HCT116 (cell line): Measurements from ENCODE around the gene CRADD. TPM values are rescaled to one million over a fixed set of nuclear protein-coding genes. Genes with fewer than 3 reads are reported as not detected.

Source experiments
- ATAC-seq: fragments of 200-7000 bp; cut with Tn5 transposase; 2 replicates; pipeline ENCODE4 v1.9.1; 2020; ENCODE audit warnings: mild to moderate bottlenecking, moderate library complexity
- BruUV-seq: library from RNA; stranded (reverse); fragments of 400-500 nt; replicated peaks from 2 replicates; lab custom pipeline; 2021; lab: Mats Ljungman, UMichigan
- CTCF ChIA-PET: fragments of 300-600 bp; sonication (Branson Sonifier 250); formaldehyde crosslinking; loops from one replicate; lab custom pipeline; 2021; ENCODE audit warnings: antibody characterized with exemption; lab: Charles Lee
- POLR2A ChIA-PET: fragments of 300-600, 350-600 bp; sonication (Branson Sonifier 250); formaldehyde crosslinking; loops from one replicate; lab custom pipeline; 2021; ENCODE audit warnings: antibody characterized with exemption; lab: Charles Lee
- RAD21 ChIA-PET, 2 experiments: fragments of 300-600 bp; sonication (Branson Sonifier 250); formaldehyde crosslinking; loops; one replicate each; lab custom pipeline; 2023; ENCODE audit warnings: low total read pairs in 2 of 2; ENCODE audit not compliant: uncharacterized antibody in 2 of 2, unreplicated experiment in 2 of 2, low non-redundant PET in 1 of 2; lab: Charles Lee
- DNase-seq: peaks from one replicate; pipeline ENCODE4 v3.0.0-alpha.2; 2010; ENCODE audit warnings: low read depth, low spot score
- H2AFZ ChIP-seq: fragments of 200-600 bp; shearing (Covaris generic), sonication (generic); 2 replicates; pipeline ENCODE4 v1.6.1; 2017; ENCODE audit warnings: low read depth, mixed run types, mixed read lengths, antibody characterized with exemption, low read length; ENCODE audit not compliant: poor library complexity, severe bottlenecking
- H3K27ac ChIP-seq: 2 replicates; pipeline ENCODE4 v1.5.1; 2012; ENCODE audit warnings: low read depth, low read length
- H3K27me3 ChIP-seq: fragments of 200-600 bp; sonication (generic); 2 replicates; pipeline ENCODE4 v1.6.1; 2016; ENCODE audit warnings: mixed run types, low read length, mixed read lengths; ENCODE audit not compliant: insufficient read depth
- H3K36me3 ChIP-seq, 2 experiments: fragments of 200-500 bp in 1 of 2; fragments of 200-600 bp in 1 of 2; sonication (Bioruptor generic) in 1 of 2; sonication (generic) in 1 of 2; 2 replicates each; pipeline versions ENCODE4 v1.5.1 to v1.6.1; 2014 to 2016; ENCODE audit warnings: low read length in 2 of 2, inconsistent platforms in 1 of 2, mixed read lengths in 1 of 2, mixed run types in 1 of 2; ENCODE audit not compliant: insufficient read depth in 2 of 2, control insufficient read depth in 1 of 2
- H3K4me1 ChIP-seq, 2 experiments: fragments of 200-600 bp in 1 of 2; sonication (generic) in 1 of 2; 2 replicates each; pipeline versions ENCODE4 v1.5.1 to v1.6.1; 2012 to 2017; ENCODE audit warnings: low read length in 2 of 2, inconsistent platforms in 1 of 2, mild to moderate bottlenecking in 1 of 2, mixed read lengths in 1 of 2, mixed run types in 1 of 2, moderate library complexity in 1 of 2; ENCODE audit not compliant: insufficient read depth in 2 of 2, control insufficient read depth in 1 of 2
- H3K4me2 ChIP-seq: fragments of 200-600 bp; sonication (generic); 2 replicates; pipeline ENCODE4 v1.6.1; 2017; ENCODE audit warnings: mixed run types, low read length, mixed read lengths
- H3K4me3 ChIP-seq, 2 experiments: fragments of 200-600 bp in 1 of 2; sonication (generic) in 1 of 2; replicated peaks in 1 of 2; 2 replicates each; pipeline ENCODE4 v1.5.1; 2011 to 2016; ENCODE audit warnings: low read length in 2 of 2, control low read depth in 1 of 2, low read depth in 1 of 2, mild to moderate bottlenecking in 1 of 2, mixed read lengths in 1 of 2, mixed run types in 1 of 2
- H3K79me2 ChIP-seq: fragments of 200-600 bp; sonication (generic); 2 replicates; pipeline ENCODE4 v1.6.1; 2017; ENCODE audit warnings: mild to moderate bottlenecking, mixed run types, low read length, moderate library complexity, mixed read lengths; ENCODE audit not compliant: insufficient read depth
- H3K9ac ChIP-seq: fragments of 200-600 bp; sonication (generic); 2 replicates; pipeline ENCODE4 v1.6.1; 2016; ENCODE audit warnings: low read length, mixed read lengths
- H3K9me2 ChIP-seq: fragments of 200-600 bp; sonication (generic), shearing (Covaris generic); 2 replicates; pipeline ENCODE4 v1.6.1; 2017; ENCODE audit warnings: mixed run types, mild to moderate bottlenecking, moderate library complexity; ENCODE audit not compliant: insufficient read depth
- H3K9me3 ChIP-seq, 2 experiments: fragments of 200-500 bp in 1 of 2; fragments of 200-600 bp in 1 of 2; sonication (Bioruptor generic) in 1 of 2; sonication (generic) in 1 of 2; 2 replicates each; pipeline ENCODE4 v1.6.1; 2014 to 2017; ENCODE audit warnings: low read length in 2 of 2, mixed read lengths in 2 of 2, inconsistent platforms in 1 of 2, low read depth in 1 of 2, mild to moderate bottlenecking in 1 of 2, mixed run types in 1 of 2, moderate library complexity in 1 of 2; ENCODE audit not compliant: control insufficient read depth in 1 of 2, insufficient read depth in 1 of 2
- H4K20me1 ChIP-seq: fragments of 200-600 bp; sonication (generic), shearing (Covaris generic); 2 replicates; pipeline ENCODE4 v1.6.1; 2017; ENCODE audit warnings: mixed run types, mild to moderate bottlenecking, moderate library complexity; ENCODE audit not compliant: insufficient read depth
- CBX3 ChIP-seq: IDR thresholded peaks from 2 replicates; pipeline ENCODE4 v1.6.1; 2012; ENCODE audit warnings: low read depth
- EGR1 ChIP-seq: IDR thresholded peaks from 2 replicates; pipeline ENCODE4 v1.6.1; 2012; ENCODE audit warnings: low read depth
- EZH2 ChIP-seq: fragments of 200-600 bp; sonication (generic); IDR thresholded peaks from 2 replicates; pipeline ENCODE4 v1.6.1; 2017; ENCODE audit warnings: antibody characterized with exemption, mixed run types
- EZH2phosphoT487 ChIP-seq: fragments of 200-600 bp; IDR thresholded peaks from 2 replicates; pipeline ENCODE4 v1.6.1; 2018; ENCODE audit warnings: antibody characterized with exemption, borderline replicate concordance
- FOSL1 ChIP-seq: IDR thresholded peaks from 2 replicates; pipeline ENCODE4 v1.6.1; 2012; ENCODE audit warnings: low read depth
- JUND ChIP-seq: IDR thresholded peaks from 2 replicates; pipeline ENCODE4 v1.6.1; 2012
- POLR2A ChIP-seq: IDR thresholded peaks from 2 replicates; pipeline ENCODE4 v1.7.0; 2011; ENCODE audit warnings: borderline replicate concordance; ENCODE audit not compliant: insufficient read depth, insufficient read length; ENCODE audit errors: extremely low read depth
- SIN3A ChIP-seq: IDR thresholded peaks from 2 replicates; pipeline ENCODE4 v1.6.1; 2012; ENCODE audit warnings: low read depth
- ZFX ChIP-seq: fragments of 450-650 bp; IDR thresholded peaks from 2 replicates; pipeline ENCODE4 v1.6.1; 2017
- intact Hi-C: fragments of 100-400 bp; cut with micrococcal nuclease; formaldehyde crosslinking; loops from 2 replicates; pipeline ENCODE4 v1.10.0; 2022
- total RNA-seq: library from RNA; stranded (reverse); gene quantifications from one replicate; pipeline ENCODE4 v1.2.1, GENCODE V29; 2021; ENCODE audit not compliant: unreplicated experiment
- TF ChIP-seq, protein P1 (sequence below): IDR thresholded peaks from 2 replicates; pipeline ENCODE4 v1.6.1; 2011; ENCODE audit warnings: mild to moderate bottlenecking, low read length, moderate library complexity; ENCODE audit not compliant: insufficient replicate concordance; ENCODE audit errors: extremely low read depth
- TF ChIP-seq, protein P2 (sequence below): IDR thresholded peaks from 2 replicates; pipeline ENCODE4 v1.6.1; 2012
- TF ChIP-seq, protein P3 (sequence below), 3 experiments: fragments of 200-600 bp in 1 of 3; sonication (generic) in 1 of 3; IDR thresholded peaks in 2 of 3; conservative IDR thresholded peaks in 1 of 3; 2 replicates each; pipeline ENCODE4 v1.5.1; 2012 to 2017; ENCODE audit warnings: low read depth in 2 of 3, low read length in 2 of 3, antibody characterized with exemption in 1 of 3, borderline replicate concordance in 1 of 3, control low read depth in 1 of 3, mild to moderate bottlenecking in 1 of 3, mixed read lengths in 1 of 3, mixed run types in 1 of 3, moderate library complexity in 1 of 3; ENCODE audit not compliant: insufficient read depth in 1 of 3
- TF ChIP-seq, protein P4 (sequence below): IDR thresholded peaks from 2 replicates; pipeline ENCODE4 v1.6.1; 2012; ENCODE audit warnings: low read depth

The CRADD gene
- total RNA-seq, 1 experiment from 2014 or later: 12.2 TPM

DNA sequence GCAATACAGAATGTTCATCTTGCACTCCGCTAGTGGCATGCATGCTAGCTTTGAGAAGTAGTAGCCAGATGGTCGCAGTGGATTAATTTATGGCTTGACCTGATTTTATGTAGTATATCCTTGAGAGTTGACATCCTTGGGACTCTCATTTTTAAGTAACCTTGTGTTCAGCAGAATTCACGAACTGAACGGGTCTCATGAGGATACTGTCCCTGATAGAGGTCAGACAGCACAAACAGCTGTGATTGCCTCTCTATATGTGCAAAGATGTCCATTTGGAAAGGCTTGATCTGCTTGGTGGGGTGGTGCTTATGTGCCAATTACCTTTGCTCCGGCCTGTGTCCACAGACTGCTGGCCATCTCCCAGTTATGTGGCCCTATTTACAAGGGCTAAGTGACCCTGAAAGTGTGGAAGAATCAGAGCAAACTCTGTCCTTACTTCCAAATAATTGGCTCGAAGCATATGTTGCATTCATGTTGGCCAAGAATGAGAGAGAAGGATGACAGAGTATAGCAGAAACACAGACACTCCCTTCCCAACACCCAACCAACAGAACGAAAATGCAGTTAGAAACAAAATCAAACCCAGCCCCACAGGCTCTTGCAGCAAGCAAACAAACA is 167.1 kb downstream of the CRADD start:
- ChIA-PET RAD21 (no interaction called here), CTCF (no interaction called here), POLR2A (no interaction called here)
- ATAC-seq: no peak
- Histone ChIP-seq H3K9me2 (no peaks in the 10 kb centered on the region), H3K9me3 (no peaks in the 10 kb centered on the region), H3K27me3 (no peaks in the 10 kb centered on the region), H4K20me1 (no peaks in the 10 kb centered on the region), H2AFZ (no peak overlapping the region), H3K9ac (no peak overlapping the region), H3K4me2 (no peak overlapping the region), H3K36me3 (no peaks in the 10 kb centered on the region), H3K4me3 (no peak overlapping the region), H3K27ac (no peak overlapping the region), H3K4me1 (no peaks in the 10 kb centered on the region), H3K79me2 (no peaks in the 10 kb centered on the region)
- no peak for DNase-seq
- TF ChIP-seq SIN3A (no peak), FOSL1 (no peak), ZFX (no peak), POLR2A (no peak), EGR1 (no peak), EZH2phosphoT487 (no peak), CBX3 (no peak), EZH2 (no peak), JUND (no peak)
- TF ChIP-seq, protein P1, sequence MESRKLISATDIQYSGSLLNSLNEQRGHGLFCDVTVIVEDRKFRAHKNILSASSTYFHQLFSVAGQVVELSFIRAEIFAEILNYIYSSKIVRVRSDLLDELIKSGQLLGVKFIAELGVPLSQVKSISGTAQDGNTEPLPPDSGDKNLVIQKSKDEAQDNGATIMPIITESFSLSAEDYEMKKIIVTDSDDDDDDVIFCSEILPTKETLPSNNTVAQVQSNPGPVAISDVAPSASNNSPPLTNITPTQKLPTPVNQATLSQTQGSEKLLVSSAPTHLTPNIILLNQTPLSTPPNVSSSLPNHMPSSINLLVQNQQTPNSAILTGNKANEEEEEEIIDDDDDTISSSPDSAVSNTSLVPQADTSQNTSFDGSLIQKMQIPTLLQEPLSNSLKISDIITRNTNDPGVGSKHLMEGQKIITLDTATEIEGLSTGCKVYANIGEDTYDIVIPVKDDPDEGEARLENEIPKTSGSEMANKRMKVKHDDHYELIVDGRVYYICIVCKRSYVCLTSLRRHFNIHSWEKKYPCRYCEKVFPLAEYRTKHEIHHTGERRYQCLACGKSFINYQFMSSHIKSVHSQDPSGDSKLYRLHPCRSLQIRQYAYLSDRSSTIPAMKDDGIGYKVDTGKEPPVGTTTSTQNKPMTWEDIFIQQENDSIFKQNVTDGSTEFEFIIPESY: no peak
- TF ChIP-seq, protein P2, sequence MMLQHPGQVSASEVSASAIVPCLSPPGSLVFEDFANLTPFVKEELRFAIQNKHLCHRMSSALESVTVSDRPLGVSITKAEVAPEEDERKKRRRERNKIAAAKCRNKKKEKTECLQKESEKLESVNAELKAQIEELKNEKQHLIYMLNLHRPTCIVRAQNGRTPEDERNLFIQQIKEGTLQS: no peak
- TF ChIP-seq, protein P3, sequence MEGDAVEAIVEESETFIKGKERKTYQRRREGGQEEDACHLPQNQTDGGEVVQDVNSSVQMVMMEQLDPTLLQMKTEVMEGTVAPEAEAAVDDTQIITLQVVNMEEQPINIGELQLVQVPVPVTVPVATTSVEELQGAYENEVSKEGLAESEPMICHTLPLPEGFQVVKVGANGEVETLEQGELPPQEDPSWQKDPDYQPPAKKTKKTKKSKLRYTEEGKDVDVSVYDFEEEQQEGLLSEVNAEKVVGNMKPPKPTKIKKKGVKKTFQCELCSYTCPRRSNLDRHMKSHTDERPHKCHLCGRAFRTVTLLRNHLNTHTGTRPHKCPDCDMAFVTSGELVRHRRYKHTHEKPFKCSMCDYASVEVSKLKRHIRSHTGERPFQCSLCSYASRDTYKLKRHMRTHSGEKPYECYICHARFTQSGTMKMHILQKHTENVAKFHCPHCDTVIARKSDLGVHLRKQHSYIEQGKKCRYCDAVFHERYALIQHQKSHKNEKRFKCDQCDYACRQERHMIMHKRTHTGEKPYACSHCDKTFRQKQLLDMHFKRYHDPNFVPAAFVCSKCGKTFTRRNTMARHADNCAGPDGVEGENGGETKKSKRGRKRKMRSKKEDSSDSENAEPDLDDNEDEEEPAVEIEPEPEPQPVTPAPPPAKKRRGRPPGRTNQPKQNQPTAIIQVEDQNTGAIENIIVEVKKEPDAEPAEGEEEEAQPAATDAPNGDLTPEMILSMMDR (IDR thresholded peaks at IDR 0.05 in 2 of 3, conservative IDR thresholded peaks at IDR 0.05 in 1 of 3; ENCODE audit: borderline replicate concordance in 1 of 3, insufficient read depth in 1 of 3, low read depth in 2 of 3, low read length in 2 of 3): no peak
- TF ChIP-seq, protein P4, sequence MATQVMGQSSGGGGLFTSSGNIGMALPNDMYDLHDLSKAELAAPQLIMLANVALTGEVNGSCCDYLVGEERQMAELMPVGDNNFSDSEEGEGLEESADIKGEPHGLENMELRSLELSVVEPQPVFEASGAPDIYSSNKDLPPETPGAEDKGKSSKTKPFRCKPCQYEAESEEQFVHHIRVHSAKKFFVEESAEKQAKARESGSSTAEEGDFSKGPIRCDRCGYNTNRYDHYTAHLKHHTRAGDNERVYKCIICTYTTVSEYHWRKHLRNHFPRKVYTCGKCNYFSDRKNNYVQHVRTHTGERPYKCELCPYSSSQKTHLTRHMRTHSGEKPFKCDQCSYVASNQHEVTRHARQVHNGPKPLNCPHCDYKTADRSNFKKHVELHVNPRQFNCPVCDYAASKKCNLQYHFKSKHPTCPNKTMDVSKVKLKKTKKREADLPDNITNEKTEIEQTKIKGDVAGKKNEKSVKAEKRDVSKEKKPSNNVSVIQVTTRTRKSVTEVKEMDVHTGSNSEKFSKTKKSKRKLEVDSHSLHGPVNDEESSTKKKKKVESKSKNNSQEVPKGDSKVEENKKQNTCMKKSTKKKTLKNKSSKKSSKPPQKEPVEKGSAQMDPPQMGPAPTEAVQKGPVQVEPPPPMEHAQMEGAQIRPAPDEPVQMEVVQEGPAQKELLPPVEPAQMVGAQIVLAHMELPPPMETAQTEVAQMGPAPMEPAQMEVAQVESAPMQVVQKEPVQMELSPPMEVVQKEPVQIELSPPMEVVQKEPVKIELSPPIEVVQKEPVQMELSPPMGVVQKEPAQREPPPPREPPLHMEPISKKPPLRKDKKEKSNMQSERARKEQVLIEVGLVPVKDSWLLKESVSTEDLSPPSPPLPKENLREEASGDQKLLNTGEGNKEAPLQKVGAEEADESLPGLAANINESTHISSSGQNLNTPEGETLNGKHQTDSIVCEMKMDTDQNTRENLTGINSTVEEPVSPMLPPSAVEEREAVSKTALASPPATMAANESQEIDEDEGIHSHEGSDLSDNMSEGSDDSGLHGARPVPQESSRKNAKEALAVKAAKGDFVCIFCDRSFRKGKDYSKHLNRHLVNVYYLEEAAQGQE: no peak
- BruUV-seq: no TSS peak
- intact Hi-C loops: no loop called here
